ENCODE data around the gene COMMD1.
"Not testable (repeated sequence)": the region's sequence is repeated elsewhere in the genome, so short reads cannot be mapped to it uniquely, and the experiment has no call there.

COMMD1 gene

GRCh38 chr2:61905372-61906185 lies at the start of gene COMMD1:
TSS of gene COMMD1 (plus strand) at chr2:61905674. CDS start at chr2:61905679, 5 bp downstream.
- DNase-seq (ENCODE audit: low spot score): peak; percentile 62

- DNase-seq (ENCODE audit: low spot score): peak; percentile 9
These were observed 48.2 kb upstream of the COMMD1 start for GRCh38 chr2:61857224-61857623.

- DNase-seq (ENCODE audit: low spot score): no peak
These were observed 43.4 kb upstream of the COMMD1 start for GRCh38 chr2:61862085-61862484.

GRCh38 chr2:61866482-61867089 lies 38.9 kb upstream of the COMMD1 start:
- not testable (repeated sequence) for DNase-seq (ENCODE audit: low spot score)

- no peak for DNase-seq (ENCODE audit: low spot score)
These were observed 29.1 kb upstream of the COMMD1 start for GRCh38 chr2:61876400-61876799.

- DNase-seq (ENCODE audit: low spot score): no peak
These were observed 27.8 kb upstream of the COMMD1 start for GRCh38 chr2:61877571-61878245.

GRCh38 chr2:61878761-61879160 lies 26.7 kb upstream of the COMMD1 start:
- DNase-seq (ENCODE audit: low spot score): no peak

GRCh38 chr2:61879351-61879750 lies 26.1 kb upstream of the COMMD1 start:
- DNase-seq (ENCODE audit: low spot score): not testable (repeated sequence)

GRCh38 chr2:61882850-61883249 lies 22.6 kb upstream of the COMMD1 start:
- DNase-seq (ENCODE audit: low spot score): no peak

GRCh38 chr2:61885896-61886603 lies 19.4 kb upstream of the COMMD1 start:
- DNase-seq (ENCODE audit: low spot score): no peak

GRCh38 chr2:61887717-61888266 lies 17.7 kb upstream of the COMMD1 start:
- DNase-seq (ENCODE audit: low spot score): no peak

GRCh38 chr2:61888267-61889055 lies 17.0 kb upstream of the COMMD1 start, which contains the start of gene CCT4:
TSS of gene CCT4 (minus strand) at chr2:61888656. CDS start at chr2:61888507, 149 bp downstream.
- peak; percentile 88 for DNase-seq (ENCODE audit: low spot score)

- DNase-seq (ENCODE audit: low spot score): no peak
These were observed 6.7 kb upstream of the COMMD1 start for GRCh38 chr2:61898810-61899209.

- DNase-seq (ENCODE audit: low spot score): no peak
These were observed 5.2 kb upstream of the COMMD1 start for GRCh38 chr2:61900281-61900680.

- DNase-seq (ENCODE audit: low spot score): no peak
These were observed 654 bp downstream of the COMMD1 start for GRCh38 chr2:61906186-61906470.

GRCh38 chr2:61909116-61909515 lies 3.6 kb downstream of the COMMD1 start:
- no peak for DNase-seq (ENCODE audit: low spot score)

GRCh38 chr2:61910603-61911002 lies 5.1 kb downstream of the COMMD1 start:
- no peak for DNase-seq (ENCODE audit: low spot score)

- no peak for DNase-seq (ENCODE audit: low spot score)
These were observed 6.0 kb downstream of the COMMD1 start for GRCh38 chr2:61911510-61911909.

GRCh38 chr2:61914794-61915193 lies 9.3 kb downstream of the COMMD1 start:
- not testable (repeated sequence) for DNase-seq (ENCODE audit: low spot score)

GRCh38 chr2:61920548-61920947 lies 15.1 kb downstream of the COMMD1 start:
- DNase-seq (ENCODE audit: low spot score): no peak

- no peak for DNase-seq (ENCODE audit: low spot score)
These were observed 17.2 kb downstream of the COMMD1 start for GRCh38 chr2:61922714-61923113.
